ENCODE measurements around the gene HSPA1B. TPM values are rescaled to one million over a fixed set of nuclear protein-coding genes. Genes with fewer than 3 reads are reported as not detected.

Gene HSPA1B
- total RNA-seq, 1 experiment from 2014 or later: 131 TPM

GRCh38 chr6:31877125-31877650 lies 49.6 kb downstream of the HSPA1B start:
- Histone ChIP-seq H3K36me3 (ENCODE audit: insufficient read depth, low read length, poor library complexity, severe bottlenecking) (peaks cover 24% of the 10 kb centered on the region), H3K9me3 (ENCODE audit: low read depth, low read length, poor library complexity, severe bottlenecking) (no peaks in the 10 kb centered on the region), H3K27me3 (replicated peaks; ENCODE audit: insufficient read depth, low read depth, low read length, poor library complexity) (no peaks in the 10 kb centered on the region), H3K4me1 (ENCODE audit: insufficient read depth, low read length, poor library complexity, severe bottlenecking) (no peaks in the 10 kb centered on the region), H3K27ac (ENCODE audit: low read depth, low read length, poor library complexity, severe bottlenecking) (no peak overlapping the region), H3K4me3 (ENCODE audit: low read depth, low read length, poor library complexity, severe bottlenecking) (no peak overlapping the region)
- ChIA-PET CTCF (interaction anchor here (0.5 kb wide), 1 partner anchor 63 kb away, joined by 3 read pairs; no protein-coding TSS in a partner anchor), POLR2A (ENCODE audit: low non-redundant PET) (no interaction called here)
- BruUV-seq (replicated peaks): no TSS peak
- TF ChIP-seq, protein P1, sequence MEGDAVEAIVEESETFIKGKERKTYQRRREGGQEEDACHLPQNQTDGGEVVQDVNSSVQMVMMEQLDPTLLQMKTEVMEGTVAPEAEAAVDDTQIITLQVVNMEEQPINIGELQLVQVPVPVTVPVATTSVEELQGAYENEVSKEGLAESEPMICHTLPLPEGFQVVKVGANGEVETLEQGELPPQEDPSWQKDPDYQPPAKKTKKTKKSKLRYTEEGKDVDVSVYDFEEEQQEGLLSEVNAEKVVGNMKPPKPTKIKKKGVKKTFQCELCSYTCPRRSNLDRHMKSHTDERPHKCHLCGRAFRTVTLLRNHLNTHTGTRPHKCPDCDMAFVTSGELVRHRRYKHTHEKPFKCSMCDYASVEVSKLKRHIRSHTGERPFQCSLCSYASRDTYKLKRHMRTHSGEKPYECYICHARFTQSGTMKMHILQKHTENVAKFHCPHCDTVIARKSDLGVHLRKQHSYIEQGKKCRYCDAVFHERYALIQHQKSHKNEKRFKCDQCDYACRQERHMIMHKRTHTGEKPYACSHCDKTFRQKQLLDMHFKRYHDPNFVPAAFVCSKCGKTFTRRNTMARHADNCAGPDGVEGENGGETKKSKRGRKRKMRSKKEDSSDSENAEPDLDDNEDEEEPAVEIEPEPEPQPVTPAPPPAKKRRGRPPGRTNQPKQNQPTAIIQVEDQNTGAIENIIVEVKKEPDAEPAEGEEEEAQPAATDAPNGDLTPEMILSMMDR (conservative IDR thresholded peaks at IDR 0.05; ENCODE audit: low read depth, low read length): no peak
- TF ChIP-seq EZH2 (IDR thresholded peaks at IDR 0.05; ENCODE audit: borderline replicate concordance, low read depth, low read length, poor library complexity, severe bottlenecking): no peak
- intact Hi-C loops (cut with micrococcal nuclease; ENCODE audit: unreplicated experiment): no loop called here
- no peak for DNase-seq (ENCODE audit: low spot score)

- Histone ChIP-seq H3K36me3 (ENCODE audit: insufficient read depth, low read length, poor library complexity, severe bottlenecking) (peaks cover 30% of the 10 kb centered on the region), H3K27ac (ENCODE audit: low read depth, low read length, poor library complexity, severe bottlenecking) (no peak overlapping the region), H3K9me3 (ENCODE audit: low read depth, low read length, poor library complexity, severe bottlenecking) (no peaks in the 10 kb centered on the region), H3K27me3 (replicated peaks; ENCODE audit: insufficient read depth, low read depth, low read length, poor library complexity) (no peaks in the 10 kb centered on the region), H3K4me1 (ENCODE audit: insufficient read depth, low read length, poor library complexity, severe bottlenecking) (no peaks in the 10 kb centered on the region), H3K4me3 (ENCODE audit: low read depth, low read length, poor library complexity, severe bottlenecking) (no peak overlapping the region)
- intact Hi-C loops (cut with micrococcal nuclease; ENCODE audit: unreplicated experiment): no loop called here
- no peak for DNase-seq (ENCODE audit: low spot score)
- POLR2A ChIA-PET (ENCODE audit: low non-redundant PET): no interaction called here
- BruUV-seq (replicated peaks): no TSS peak
- TF ChIP-seq EZH2 (IDR thresholded peaks at IDR 0.05; ENCODE audit: borderline replicate concordance, low read depth, low read length, poor library complexity, severe bottlenecking): no peak
- TF ChIP-seq, protein P1 (conservative IDR thresholded peaks at IDR 0.05; ENCODE audit: low read depth, low read length): no peak
- CTCF ChIA-PET: no interaction called here
Observed at GRCh38 chr6:31877651-31878161, 50.2 kb downstream of the HSPA1B start.

DNA sequence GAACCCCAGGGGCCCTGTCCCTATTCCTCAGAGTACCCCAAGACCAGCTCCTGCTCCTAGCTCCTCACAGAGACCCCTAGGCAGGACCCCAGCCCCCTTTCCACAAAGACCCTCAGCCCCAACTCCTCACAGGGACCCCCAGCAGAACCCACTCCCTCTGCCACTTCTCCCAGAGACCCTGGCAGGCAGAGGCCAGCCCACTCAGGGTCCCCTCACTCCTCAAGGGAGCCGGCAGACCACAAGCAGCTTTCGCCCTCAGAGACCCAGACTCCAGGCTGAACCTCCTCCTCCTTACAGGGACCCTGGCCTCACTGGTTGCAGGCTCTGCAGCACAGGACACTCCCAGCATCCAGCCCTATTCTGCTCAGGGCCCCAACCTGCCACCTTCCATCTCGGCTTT lies 50.7 kb downstream of the HSPA1B start:
- no peak overlapping the region for H3K27ac ChIP-seq (ENCODE audit: low read depth, low read length, poor library complexity, severe bottlenecking)
- H3K4me3 ChIP-seq (ENCODE audit: low read depth, low read length, poor library complexity, severe bottlenecking): no peak overlapping the region
- H3K4me1 ChIP-seq (ENCODE audit: insufficient read depth, low read length, poor library complexity, severe bottlenecking): no peaks in the 10 kb centered on the region
- peaks cover 35% of the 10 kb centered on the region for H3K36me3 ChIP-seq (ENCODE audit: insufficient read depth, low read length, poor library complexity, severe bottlenecking)
- TF ChIP-seq, protein P1 (conservative IDR thresholded peaks at IDR 0.05; ENCODE audit: low read depth, low read length): no peak
- TF ChIP-seq EZH2 (IDR thresholded peaks at IDR 0.05; ENCODE audit: borderline replicate concordance, low read depth, low read length, poor library complexity, severe bottlenecking): no peak
- POLR2A ChIA-PET (ENCODE audit: low non-redundant PET): no interaction called here
- BruUV-seq (replicated peaks): no TSS peak
- H3K9me3 ChIP-seq (ENCODE audit: low read depth, low read length, poor library complexity, severe bottlenecking): no peaks in the 10 kb centered on the region
- intact Hi-C loops (cut with micrococcal nuclease; ENCODE audit: unreplicated experiment): no loop called here
- CTCF ChIA-PET: no interaction called here
- no peak for DNase-seq (ENCODE audit: low spot score)
- no peaks in the 10 kb centered on the region for H3K27me3 ChIP-seq (replicated peaks; ENCODE audit: insufficient read depth, low read depth, low read length, poor library complexity)

All from A673 (cell line).